PC-3 (cell line): ENCODE data around the gene ADARB2. TPM values are rescaled to one million over a fixed set of nuclear protein-coding genes. Genes with fewer than 3 reads are reported as not detected.

Experiments used
- ATAC-seq: fragments of 200-7000 bp; cut with Tn5 transposase; 2 replicates; pipeline ENCODE4 v1.9.1; 2020; ENCODE audit warnings: mild to moderate bottlenecking, moderate library complexity
- BruUV-seq: library from RNA; stranded (reverse); fragments of 400-500 nt; replicated peaks from 2 replicates; lab custom pipeline; 2021; lab: Mats Ljungman, UMichigan
- CTCF ChIA-PET: fragments of 300-600 bp; sonication (Branson Sonifier 250); formaldehyde crosslinking; loops from one replicate; lab custom pipeline; 2022; ENCODE audit warnings: antibody characterized with exemption; lab: Charles Lee
- POLR2A ChIA-PET: fragments of 300-600 bp; sonication (Branson Sonifier 250); formaldehyde crosslinking; loops from one replicate; lab custom pipeline; 2022; ENCODE audit warnings: antibody characterized with exemption; ENCODE audit not compliant: unreplicated experiment; lab: Charles Lee
- DNase-seq: peaks from one replicate; pipeline ENCODE4 v3.0.0-alpha.2; 2015
- H2AFZ ChIP-seq: fragments of 300-600 bp; sonication (generic); 2 replicates; pipeline ENCODE4 v1.6.0; 2016; ENCODE audit warnings: antibody characterized with exemption, low read length
- H3F3A ChIP-seq: fragments of 300-600 bp; sonication (generic); one replicate; pipeline ENCODE4 v1.6.0; 2017; ENCODE audit warnings: antibody characterized with exemption, low read length, control low read depth, mild to moderate bottlenecking; ENCODE audit not compliant: unreplicated experiment
- H3K27ac ChIP-seq: fragments of 300-600 bp; sonication (generic); 2 replicates; pipeline ENCODE4 v1.5.1; 2016; ENCODE audit warnings: mild to moderate bottlenecking, low read length
- H3K27me3 ChIP-seq: fragments of 300-600 bp; sonication (generic); 2 replicates; pipeline ENCODE4 v1.6.1; 2016; ENCODE audit warnings: low read length, mixed read lengths
- H3K36me3 ChIP-seq: fragments of 300-600 bp; sonication (generic); 2 replicates; pipeline ENCODE4 v1.6.1; 2016; ENCODE audit warnings: low read depth, mixed run types, low read length, mixed read lengths
- H3K4me1 ChIP-seq: fragments of 300-600 bp; sonication (generic); 2 replicates; pipeline ENCODE4 v1.5.1; 2016; ENCODE audit warnings: low read length; ENCODE audit not compliant: insufficient read depth
- H3K4me2 ChIP-seq: fragments of 300-600 bp; sonication (generic); 2 replicates; pipeline ENCODE4 v1.6.0; 2016; ENCODE audit warnings: low read length
- H3K4me3 ChIP-seq: fragments of 300-600 bp; sonication (generic); 2 replicates; pipeline ENCODE4 v1.5.1; 2016; ENCODE audit warnings: mild to moderate bottlenecking, low read length, mixed read lengths
- H3K79me2 ChIP-seq: fragments of 300-600 bp; sonication (generic); 2 replicates; pipeline ENCODE4 v1.6.1; 2017; ENCODE audit warnings: low read length, mixed read lengths
- H3K9ac ChIP-seq: fragments of 300-600 bp; sonication (generic); 2 replicates; pipeline ENCODE4 v1.6.0; 2016; ENCODE audit warnings: mild to moderate bottlenecking, low read length
- H3K9me2 ChIP-seq: fragments of 300-600 bp; sonication (generic); replicated peaks from 2 replicates; pipeline ENCODE4 v1.6.1; 2016; ENCODE audit warnings: mixed run types, low read length, mixed read lengths
- H3K9me3 ChIP-seq: fragments of 300-600 bp; sonication (generic); 2 replicates; pipeline ENCODE4 v1.6.1; 2016; ENCODE audit warnings: low read length, mixed read lengths
- H4K20me1 ChIP-seq: fragments of 300-600 bp; sonication (generic); 2 replicates; pipeline ENCODE4 v1.6.1; 2016; ENCODE audit warnings: low read length, mixed read lengths
- EZH2 ChIP-seq: fragments of 300-600 bp; sonication (generic); IDR thresholded peaks from one replicate; pipeline ENCODE4 v1.6.1; 2017; ENCODE audit warnings: antibody characterized with exemption, mild to moderate bottlenecking, low read length; ENCODE audit not compliant: unreplicated experiment
- EZH2phosphoT487 ChIP-seq: fragments of 300-600 bp; sonication (generic); IDR thresholded peaks from 2 replicates; pipeline ENCODE4 v1.6.1; 2018; ENCODE audit warnings: mild to moderate bottlenecking, antibody characterized with exemption, low read length, borderline replicate concordance
- intact Hi-C: fragments of 100-400 bp; cut with micrococcal nuclease; formaldehyde crosslinking; loops from 2 replicates; pipeline ENCODE4 v1.9.0; 2023
- total RNA-seq: library from RNA; depleted of rRNA; stranded (reverse); fragments of >200 nt; gene quantifications from 2 replicates; pipeline ENCODE4 v1.2.3, GENCODE V29; 2014
- TF ChIP-seq, protein P1 (sequence below): fragments of 300-600 bp; sonication (generic); conservative IDR thresholded peaks from 2 replicates; pipeline ENCODE4 v1.5.1; 2017; ENCODE audit warnings: antibody characterized with exemption, low read depth, mild to moderate bottlenecking, low read length

ADARB2 gene
- total RNA-seq, 1 experiment from 2014 or later = not detected

- no peaks in the 10 kb centered on the region for H3K9me3 ChIP-seq
- no peak overlapping the region for H3K4me3 ChIP-seq
- intact Hi-C loops = no loop called here
- ChIA-PET CTCF (no interaction called here), POLR2A (interaction anchor here (0.7 kb wide), 1 partner anchor 171 kb away, joined by 3 read pairs; no protein-coding TSS in a partner anchor)
- H4K20me1 ChIP-seq = no peaks in the 10 kb centered on the region
- no peak overlapping the region for H2AFZ ChIP-seq
- no peaks in the 10 kb centered on the region for H3K9me2 ChIP-seq
- TF ChIP-seq EZH2 (no peak), EZH2phosphoT487 (no peak)
- TF ChIP-seq, protein P1, sequence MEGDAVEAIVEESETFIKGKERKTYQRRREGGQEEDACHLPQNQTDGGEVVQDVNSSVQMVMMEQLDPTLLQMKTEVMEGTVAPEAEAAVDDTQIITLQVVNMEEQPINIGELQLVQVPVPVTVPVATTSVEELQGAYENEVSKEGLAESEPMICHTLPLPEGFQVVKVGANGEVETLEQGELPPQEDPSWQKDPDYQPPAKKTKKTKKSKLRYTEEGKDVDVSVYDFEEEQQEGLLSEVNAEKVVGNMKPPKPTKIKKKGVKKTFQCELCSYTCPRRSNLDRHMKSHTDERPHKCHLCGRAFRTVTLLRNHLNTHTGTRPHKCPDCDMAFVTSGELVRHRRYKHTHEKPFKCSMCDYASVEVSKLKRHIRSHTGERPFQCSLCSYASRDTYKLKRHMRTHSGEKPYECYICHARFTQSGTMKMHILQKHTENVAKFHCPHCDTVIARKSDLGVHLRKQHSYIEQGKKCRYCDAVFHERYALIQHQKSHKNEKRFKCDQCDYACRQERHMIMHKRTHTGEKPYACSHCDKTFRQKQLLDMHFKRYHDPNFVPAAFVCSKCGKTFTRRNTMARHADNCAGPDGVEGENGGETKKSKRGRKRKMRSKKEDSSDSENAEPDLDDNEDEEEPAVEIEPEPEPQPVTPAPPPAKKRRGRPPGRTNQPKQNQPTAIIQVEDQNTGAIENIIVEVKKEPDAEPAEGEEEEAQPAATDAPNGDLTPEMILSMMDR = no peak
- no peak overlapping the region for H3K27ac ChIP-seq
- BruUV-seq = no TSS peak
- no peak for DNase-seq
- no peak overlapping the region for H3K4me2 ChIP-seq
- H3K9ac ChIP-seq = no peak overlapping the region
- peaks cover 10% of the 10 kb centered on the region; the same call in 1 of the 2 replicates for H3K27me3 ChIP-seq
- no peaks in the 10 kb centered on the region for H3F3A ChIP-seq
- H3K36me3 ChIP-seq = no peaks in the 10 kb centered on the region
- H3K4me1 ChIP-seq = no peaks in the 10 kb centered on the region
- no peak for ATAC-seq
- H3K79me2 ChIP-seq = no peaks in the 10 kb centered on the region
These were observed 568.0 kb downstream of the ADARB2 start for GRCh38 chr10:1169186-1169885.

DNA sequence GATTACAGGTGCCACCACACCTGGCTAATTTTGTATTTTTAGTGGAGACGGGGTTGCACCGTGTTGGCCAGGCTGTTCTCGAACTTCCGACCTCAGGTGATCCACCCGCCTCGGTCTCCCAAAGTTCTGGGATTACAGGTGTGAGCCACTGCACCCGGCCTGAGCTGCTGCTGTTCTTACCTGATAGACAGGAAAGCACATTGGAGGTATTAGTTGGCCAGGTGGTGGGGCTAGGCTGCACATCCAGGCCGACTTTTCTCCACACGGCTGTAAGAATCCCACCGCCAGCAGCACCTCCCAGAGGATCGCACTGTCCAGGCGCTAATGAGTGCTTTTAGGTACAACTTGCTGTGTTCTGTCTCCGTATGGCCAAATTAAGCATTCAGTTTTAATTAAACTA is 568.6 kb downstream of the ADARB2 start:
- no peak for ATAC-seq

More for the DNA sequence above, 568.6 kb downstream of the ADARB2 start:
- DNase-seq = no peak
- Histone ChIP-seq H3K79me2 (no peaks in the 10 kb centered on the region), H4K20me1 (no peaks in the 10 kb centered on the region), H3K9ac (no peak overlapping the region), H3K4me3 (no peak overlapping the region), H3K27me3 (peaks cover 10% of the 10 kb centered on the region; the same call in 1 of the 2 replicates), H3K4me2 (no peak overlapping the region), H3F3A (no peaks in the 10 kb centered on the region), H3K36me3 (no peaks in the 10 kb centered on the region), H3K4me1 (no peaks in the 10 kb centered on the region), H2AFZ (no peak overlapping the region), H3K9me3 (no peaks in the 10 kb centered on the region), H3K9me2 (no peaks in the 10 kb centered on the region), H3K27ac (no peak overlapping the region)
- ChIA-PET POLR2A (no interaction called here), CTCF (no interaction called here)
- no TSS peak for BruUV-seq
- TF ChIP-seq EZH2 (no peak), EZH2phosphoT487 (no peak)
- TF ChIP-seq, protein P1 = no peak
- intact Hi-C loops = no loop called here
